Left ventricle myocardium superior (tissue), 1 donor: ENCODE results near the gene CSPG4. TPM values are rescaled to one million over a fixed set of nuclear protein-coding genes. Genes with fewer than 3 reads are reported as not detected.
"Not testable (repeated sequence)": the region's sequence is repeated elsewhere in the genome, so short reads cannot be mapped to it uniquely, and the experiment has no call there.

Experiments
- ATAC-seq: fragments of 200-7000 bp; cut with Tn5 transposase; one replicate; pipeline ENCODE4 v1.9.1; 2020; ENCODE audit warnings: mild to moderate bottlenecking, moderate library complexity
- DNase-seq: peaks from one replicate; pipeline ENCODE4 v3.0.0-alpha.2; 2020
- intact Hi-C: fragments of 100-400 bp; cut with micrococcal nuclease; formaldehyde crosslinking; loops from one replicate; pipeline ENCODE4 v1.11.0; 2022
- total RNA-seq: library from RNA; stranded (reverse); fragmentation: NEBNext Ultra II Directional; extraction: Animal tissue kit (Norgen Biotek cat#: 25700); gene quantifications from one replicate; pipeline ENCODE4 v1.2.1, GENCODE V29; 2021
- donor health status: DM: no; HTN: yes; CAD: no; lungs with severe emphysema.

Gene CSPG4
- total RNA-seq, 1 donor from 2014 or later = 5.2 TPM

- DNase-seq (no peak), ATAC-seq (no peak)
Measured at GRCh38 chr15:75696311-75696720, 16.3 kb downstream of the CSPG4 start.

GRCh38 chr15:75695634-75696310, 16.9 kb downstream of the CSPG4 start:
- intact Hi-C loops = no loop called here
- no peak for ATAC-seq
- no peak for DNase-seq

More at GRCh38 chr15:75696311-75696720, 16.3 kb downstream of the CSPG4 start:
- intact Hi-C loops = no loop called here

- no peak for ATAC-seq
- no peak for DNase-seq
- intact Hi-C loops = no loop called here
Measured at GRCh38 chr15:75695220-75695619, 17.4 kb downstream of the CSPG4 start.

GRCh38 chr15:75694241-75695182, 18.1 kb downstream of the CSPG4 start:
- intact Hi-C loops = no loop called here
- ATAC-seq (peak; percentile 88), DNase-seq (peak; percentile 88)

- no peak for ATAC-seq
- DNase-seq = no peak
- intact Hi-C loops = no loop called here
Measured at GRCh38 chr15:75693501-75694240, 19.0 kb downstream of the CSPG4 start.

- DNase-seq, intact Hi-C loops, ATAC-seq: not testable (repeated sequence)
Measured at GRCh38 chr15:75693028-75693427, 19.6 kb downstream of the CSPG4 start.

- DNase-seq, intact Hi-C loops, ATAC-seq: not testable (repeated sequence)
Measured at GRCh38 chr15:75692311-75692710, 20.3 kb downstream of the CSPG4 start.

GRCh38 chr15:75689429-75689828, 23.2 kb downstream of the CSPG4 start:
- DNase-seq, ATAC-seq, intact Hi-C loops: not testable (repeated sequence)

- no peak for DNase-seq
- intact Hi-C loops = no loop called here
- ATAC-seq = no peak
Measured at GRCh38 chr15:75688831-75689230, 23.8 kb downstream of the CSPG4 start.

GRCh38 chr15:75688278-75688557, 24.4 kb downstream of the CSPG4 start:
- intact Hi-C loops = no loop called here
- no peak for ATAC-seq
- DNase-seq = no peak

- DNase-seq = no peak
- intact Hi-C loops = no loop called here
- no peak for ATAC-seq
Measured at GRCh38 chr15:75687486-75688277, 25.0 kb downstream of the CSPG4 start.

GRCh38 chr15:75686212-75686642, 26.4 kb downstream of the CSPG4 start:
- DNase-seq (peak; percentile 89), ATAC-seq (peak; percentile 79)
- intact Hi-C loops = not testable (repeated sequence)

- no peak for ATAC-seq
- intact Hi-C loops = no loop called here
- DNase-seq = no peak
Measured at GRCh38 chr15:75685195-75685594, 27.5 kb downstream of the CSPG4 start.

GRCh38 chr15:75684648-75685047, 28.0 kb downstream of the CSPG4 start:
- DNase-seq (no peak), ATAC-seq (no peak)
- intact Hi-C loops = no loop called here

GRCh38 chr15:75683646-75684312, 28.9 kb downstream of the CSPG4 start:
- intact Hi-C loops = not testable (repeated sequence)
- peak; percentile 79 for ATAC-seq
- DNase-seq = peak; percentile 85

GRCh38 chr15:75682181-75683135, 30.2 kb downstream of the CSPG4 start:
- intact Hi-C loops = no loop called here
- ATAC-seq (no peak), DNase-seq (no peak)

GRCh38 chr15:75680007-75680789, 32.5 kb downstream of the CSPG4 start:
- ATAC-seq (no peak), DNase-seq (no peak)
- intact Hi-C loops = no loop called here
